HEK293 (cell line): Measurements from ENCODE around the gene PTGIS.

Source experiments
- ZNF398 ChIP-seq: fragments of 450-650 bp; formaldehyde crosslinking; IDR thresholded peaks from 2 replicates; pipeline ENCODE4 v1.5.1; 2017; ENCODE audit warnings: missing biosample characterization, missing genetic modification characterization
- TF ChIP-seq, protein P1 (sequence below): fragments of 450-650 bp; IDR thresholded peaks from 2 replicates; pipeline ENCODE4 v1.5.1; 2018; ENCODE audit warnings: missing biosample characterization, mild to moderate bottlenecking, missing genetic modification characterization
- TF ChIP-seq, protein P2 (sequence below): fragments of 450-650 bp; formaldehyde crosslinking; IDR thresholded peaks from 2 replicates; pipeline ENCODE4 v1.5.1; 2016; ENCODE audit warnings: missing biosample characterization, missing genetic modification characterization
- TF ChIP-seq, protein P3 (sequence below): fragments of 450-650 bp; formaldehyde crosslinking; IDR thresholded peaks from 2 replicates; pipeline ENCODE4 v1.5.1; 2016; ENCODE audit warnings: missing biosample characterization, missing genetic modification characterization, low read depth
- TF ChIP-seq, protein P4 (sequence below): sonication (generic); formaldehyde crosslinking; IDR thresholded peaks from 2 replicates; pipeline ENCODE4 v1.8.1; 2022; ENCODE audit warnings: mild to moderate bottlenecking, moderate library complexity, missing genetic modification reagents

- TF ChIP-seq, protein P1, sequence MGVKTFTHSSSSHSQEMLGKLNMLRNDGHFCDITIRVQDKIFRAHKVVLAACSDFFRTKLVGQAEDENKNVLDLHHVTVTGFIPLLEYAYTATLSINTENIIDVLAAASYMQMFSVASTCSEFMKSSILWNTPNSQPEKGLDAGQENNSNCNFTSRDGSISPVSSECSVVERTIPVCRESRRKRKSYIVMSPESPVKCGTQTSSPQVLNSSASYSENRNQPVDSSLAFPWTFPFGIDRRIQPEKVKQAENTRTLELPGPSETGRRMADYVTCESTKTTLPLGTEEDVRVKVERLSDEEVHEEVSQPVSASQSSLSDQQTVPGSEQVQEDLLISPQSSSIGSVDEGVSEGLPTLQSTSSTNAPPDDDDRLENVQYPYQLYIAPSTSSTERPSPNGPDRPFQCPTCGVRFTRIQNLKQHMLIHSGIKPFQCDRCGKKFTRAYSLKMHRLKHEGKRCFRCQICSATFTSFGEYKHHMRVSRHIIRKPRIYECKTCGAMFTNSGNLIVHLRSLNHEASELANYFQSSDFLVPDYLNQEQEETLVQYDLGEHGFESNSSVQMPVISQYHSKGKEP (tag by site-specific recombination), result no peak
- TF ChIP-seq, protein P2, sequence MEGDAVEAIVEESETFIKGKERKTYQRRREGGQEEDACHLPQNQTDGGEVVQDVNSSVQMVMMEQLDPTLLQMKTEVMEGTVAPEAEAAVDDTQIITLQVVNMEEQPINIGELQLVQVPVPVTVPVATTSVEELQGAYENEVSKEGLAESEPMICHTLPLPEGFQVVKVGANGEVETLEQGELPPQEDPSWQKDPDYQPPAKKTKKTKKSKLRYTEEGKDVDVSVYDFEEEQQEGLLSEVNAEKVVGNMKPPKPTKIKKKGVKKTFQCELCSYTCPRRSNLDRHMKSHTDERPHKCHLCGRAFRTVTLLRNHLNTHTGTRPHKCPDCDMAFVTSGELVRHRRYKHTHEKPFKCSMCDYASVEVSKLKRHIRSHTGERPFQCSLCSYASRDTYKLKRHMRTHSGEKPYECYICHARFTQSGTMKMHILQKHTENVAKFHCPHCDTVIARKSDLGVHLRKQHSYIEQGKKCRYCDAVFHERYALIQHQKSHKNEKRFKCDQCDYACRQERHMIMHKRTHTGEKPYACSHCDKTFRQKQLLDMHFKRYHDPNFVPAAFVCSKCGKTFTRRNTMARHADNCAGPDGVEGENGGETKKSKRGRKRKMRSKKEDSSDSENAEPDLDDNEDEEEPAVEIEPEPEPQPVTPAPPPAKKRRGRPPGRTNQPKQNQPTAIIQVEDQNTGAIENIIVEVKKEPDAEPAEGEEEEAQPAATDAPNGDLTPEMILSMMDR, result no peak
- TF ChIP-seq, protein P3, sequence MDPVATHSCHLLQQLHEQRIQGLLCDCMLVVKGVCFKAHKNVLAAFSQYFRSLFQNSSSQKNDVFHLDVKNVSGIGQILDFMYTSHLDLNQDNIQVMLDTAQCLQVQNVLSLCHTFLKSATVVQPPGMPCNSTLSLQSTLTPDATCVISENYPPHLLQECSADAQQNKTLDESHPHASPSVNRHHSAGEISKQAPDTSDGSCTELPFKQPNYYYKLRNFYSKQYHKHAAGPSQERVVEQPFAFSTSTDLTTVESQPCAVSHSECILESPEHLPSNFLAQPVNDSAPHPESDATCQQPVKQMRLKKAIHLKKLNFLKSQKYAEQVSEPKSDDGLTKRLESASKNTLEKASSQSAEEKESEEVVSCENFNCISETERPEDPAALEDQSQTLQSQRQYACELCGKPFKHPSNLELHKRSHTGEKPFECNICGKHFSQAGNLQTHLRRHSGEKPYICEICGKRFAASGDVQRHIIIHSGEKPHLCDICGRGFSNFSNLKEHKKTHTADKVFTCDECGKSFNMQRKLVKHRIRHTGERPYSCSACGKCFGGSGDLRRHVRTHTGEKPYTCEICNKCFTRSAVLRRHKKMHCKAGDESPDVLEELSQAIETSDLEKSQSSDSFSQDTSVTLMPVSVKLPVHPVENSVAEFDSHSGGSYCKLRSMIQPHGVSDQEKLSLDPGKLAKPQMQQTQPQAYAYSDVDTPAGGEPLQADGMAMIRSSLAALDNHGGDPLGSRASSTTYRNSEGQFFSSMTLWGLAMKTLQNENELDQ, result no peak
- TF ChIP-seq, protein P4, sequence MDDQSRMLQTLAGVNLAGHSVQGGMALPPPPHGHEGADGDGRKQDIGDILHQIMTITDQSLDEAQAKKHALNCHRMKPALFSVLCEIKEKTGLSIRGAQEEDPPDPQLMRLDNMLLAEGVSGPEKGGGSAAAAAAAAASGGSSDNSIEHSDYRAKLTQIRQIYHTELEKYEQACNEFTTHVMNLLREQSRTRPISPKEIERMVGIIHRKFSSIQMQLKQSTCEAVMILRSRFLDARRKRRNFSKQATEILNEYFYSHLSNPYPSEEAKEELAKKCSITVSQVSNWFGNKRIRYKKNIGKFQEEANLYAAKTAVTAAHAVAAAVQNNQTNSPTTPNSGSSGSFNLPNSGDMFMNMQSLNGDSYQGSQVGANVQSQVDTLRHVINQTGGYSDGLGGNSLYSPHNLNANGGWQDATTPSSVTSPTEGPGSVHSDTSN (CRISPR knock-in tag), result no peak
- no peak for TF ChIP-seq ZNF398 (tag by site-specific recombination)
Measured at GRCh38 chr20:49587111-49587570, 19.2 kb upstream of the PTGIS start.
